Stimulated activated naive CD8-positive, alpha-beta T cell treated with anti-CD3 and anti-CD28 coated beads, Interleukin-15, Interleukin-2, amounts not matched to agents 100 ng/mL and 50 ng/mL, for 24 hours (primary cell): ENCODE measurements around the gene ST3GAL4.

ENCODE experiments used
- H3K27ac Mint-ChIP-seq: one replicate; pipeline ENCODE4 v1.8.0; 2021; ENCODE audit warnings: mild to moderate bottlenecking, mixed read lengths
- H3K27me3 Mint-ChIP-seq: one replicate; pipeline ENCODE4 v1.8.0; 2021; ENCODE audit warnings: mixed read lengths
- H3K36me3 Mint-ChIP-seq: one replicate; pipeline ENCODE4 v1.8.0; 2021; ENCODE audit warnings: low read depth, mixed read lengths
- H3K4me1 Mint-ChIP-seq: one replicate; pipeline ENCODE4 v1.8.0; 2021; ENCODE audit warnings: low read depth, mixed read lengths
- H3K4me3 Mint-ChIP-seq: one replicate; pipeline ENCODE4 v1.8.0; 2021; ENCODE audit warnings: mild to moderate bottlenecking, mixed read lengths
- H3K9me3 Mint-ChIP-seq: one replicate; pipeline ENCODE4 v1.8.0; 2021; ENCODE audit warnings: mixed read lengths

ST3GAL4 gene

GRCh38 chr11:126407101-126407521 lies 51.6 kb downstream of the ST3GAL4 start:
- H3K36me3 Mint-ChIP-seq, result peaks cover 11% of the 10 kb centered on the region
- no peak overlapping the region for H3K27ac Mint-ChIP-seq
- H3K9me3 Mint-ChIP-seq, result no peaks in the 10 kb centered on the region

GRCh38 chr11:126407682-126408288 lies 52.3 kb downstream of the ST3GAL4 start:
- peaks cover 12% of the 10 kb centered on the region for H3K36me3 Mint-ChIP-seq
- H3K27ac Mint-ChIP-seq, result no peak overlapping the region
- no peaks in the 10 kb centered on the region for H3K4me1 Mint-ChIP-seq
- no peaks in the 10 kb centered on the region for H3K9me3 Mint-ChIP-seq
- H3K27me3 Mint-ChIP-seq, result no peaks in the 10 kb centered on the region
- H3K4me3 Mint-ChIP-seq, result no peak overlapping the region

More at GRCh38 chr11:126407101-126407521, 51.6 kb downstream of the ST3GAL4 start:
- no peaks in the 10 kb centered on the region for H3K4me1 Mint-ChIP-seq
- no peak overlapping the region for H3K4me3 Mint-ChIP-seq
- no peaks in the 10 kb centered on the region for H3K27me3 Mint-ChIP-seq

- Mint-ChIP-seq H3K27me3 (no peaks in the 10 kb centered on the region), H3K4me1 (no peaks in the 10 kb centered on the region), H3K9me3 (no peaks in the 10 kb centered on the region), H3K27ac (no peak overlapping the region), H3K4me3 (no peak overlapping the region), H3K36me3 (peaks cover 12% of the 10 kb centered on the region)
These were observed 53.0 kb downstream of the ST3GAL4 start for GRCh38 chr11:126408496-126408895.

GRCh38 chr11:126408901-126409619 lies 53.6 kb downstream of the ST3GAL4 start:
- Mint-ChIP-seq H3K9me3 (no peaks in the 10 kb centered on the region), H3K36me3 (peaks cover 12% of the 10 kb centered on the region), H3K27me3 (no peaks in the 10 kb centered on the region), H3K4me1 (no peaks in the 10 kb centered on the region), H3K27ac (no peak overlapping the region), H3K4me3 (no peak overlapping the region)

- peaks cover 12% of the 10 kb centered on the region for H3K36me3 Mint-ChIP-seq
- no peak overlapping the region for H3K4me3 Mint-ChIP-seq
- no peaks in the 10 kb centered on the region for H3K27me3 Mint-ChIP-seq
- no peaks in the 10 kb centered on the region for H3K9me3 Mint-ChIP-seq
- H3K27ac Mint-ChIP-seq, result no peak overlapping the region
- no peaks in the 10 kb centered on the region for H3K4me1 Mint-ChIP-seq
These were observed 54.1 kb downstream of the ST3GAL4 start for GRCh38 chr11:126409620-126409985.

GRCh38 chr11:126410649-126411048 lies 55.2 kb downstream of the ST3GAL4 start:
- H3K27me3 Mint-ChIP-seq, result no peaks in the 10 kb centered on the region

GRCh38 chr11:126411971-126412381 lies 56.5 kb downstream of the ST3GAL4 start:
- Mint-ChIP-seq H3K36me3 (peaks cover 12% of the 10 kb centered on the region), H3K9me3 (no peaks in the 10 kb centered on the region), H3K27ac (no peak overlapping the region), H3K4me3 (no peak overlapping the region), H3K4me1 (peaks cover 8% of the 10 kb centered on the region), H3K27me3 (no peaks in the 10 kb centered on the region)

More at GRCh38 chr11:126410649-126411048, 55.2 kb downstream of the ST3GAL4 start:
- no peaks in the 10 kb centered on the region for H3K9me3 Mint-ChIP-seq
- peaks cover under 1% of the 10 kb centered on the region for H3K4me1 Mint-ChIP-seq
- no peak overlapping the region for H3K4me3 Mint-ChIP-seq
- peaks cover 12% of the 10 kb centered on the region for H3K36me3 Mint-ChIP-seq
- H3K27ac Mint-ChIP-seq, result no peak overlapping the region

- peaks cover 12% of the 10 kb centered on the region for H3K36me3 Mint-ChIP-seq
- no peak overlapping the region for H3K4me3 Mint-ChIP-seq
- H3K27me3 Mint-ChIP-seq, result peaks cover 3% of the 10 kb centered on the region
- no peak overlapping the region for H3K27ac Mint-ChIP-seq
- H3K4me1 Mint-ChIP-seq, result peaks cover 8% of the 10 kb centered on the region
- no peaks in the 10 kb centered on the region for H3K9me3 Mint-ChIP-seq
These were observed 57.9 kb downstream of the ST3GAL4 start for GRCh38 chr11:126413426-126413825.

GRCh38 chr11:126413843-126414405 lies 58.4 kb downstream of the ST3GAL4 start:
- no peak overlapping the region for H3K27ac Mint-ChIP-seq
- peaks cover 5% of the 10 kb centered on the region for H3K27me3 Mint-ChIP-seq
- H3K4me3 Mint-ChIP-seq, result no peak overlapping the region
- peaks cover 8% of the 10 kb centered on the region for H3K4me1 Mint-ChIP-seq
- peaks cover 12% of the 10 kb centered on the region for H3K36me3 Mint-ChIP-seq
- H3K9me3 Mint-ChIP-seq, result no peaks in the 10 kb centered on the region

GRCh38 chr11:126414615-126415014 lies 59.1 kb downstream of the ST3GAL4 start:
- Mint-ChIP-seq H3K36me3 (peaks cover 5% of the 10 kb centered on the region), H3K4me3 (no peak overlapping the region), H3K9me3 (no peaks in the 10 kb centered on the region), H3K27ac (no peak overlapping the region), H3K4me1 (peaks cover 8% of the 10 kb centered on the region), H3K27me3 (peaks cover 5% of the 10 kb centered on the region)

GRCh38 chr11:126415128-126415527 lies 59.6 kb downstream of the ST3GAL4 start:
- Mint-ChIP-seq H3K27ac (no peak overlapping the region), H3K4me3 (no peak overlapping the region), H3K36me3 (peaks cover 3% of the 10 kb centered on the region), H3K9me3 (no peaks in the 10 kb centered on the region), H3K27me3 (peaks cover 7% of the 10 kb centered on the region), H3K4me1 (peaks cover 13% of the 10 kb centered on the region)

- Mint-ChIP-seq H3K4me1 (peaks cover 17% of the 10 kb centered on the region), H3K27me3 (peaks cover 11% of the 10 kb centered on the region), H3K9me3 (no peaks in the 10 kb centered on the region), H3K4me3 (no peak overlapping the region), H3K27ac (no peak overlapping the region), H3K36me3 (peaks cover 3% of the 10 kb centered on the region)
These were observed 60.4 kb downstream of the ST3GAL4 start for GRCh38 chr11:126415669-126416420.

- peaks cover 11% of the 10 kb centered on the region for H3K27me3 Mint-ChIP-seq
- H3K36me3 Mint-ChIP-seq, result peaks cover 3% of the 10 kb centered on the region
- H3K27ac Mint-ChIP-seq, result no peak overlapping the region
- no peak overlapping the region for H3K4me3 Mint-ChIP-seq
- peaks cover 17% of the 10 kb centered on the region for H3K4me1 Mint-ChIP-seq
- no peaks in the 10 kb centered on the region for H3K9me3 Mint-ChIP-seq
These were observed 61.1 kb downstream of the ST3GAL4 start for GRCh38 chr11:126416542-126417090.

GRCh38 chr11:126417091-126417862 lies 61.8 kb downstream of the ST3GAL4 start:
- Mint-ChIP-seq H3K27me3 (peaks cover 11% of the 10 kb centered on the region), H3K27ac (no peak overlapping the region), H3K4me1 (peaks cover 17% of the 10 kb centered on the region), H3K4me3 (no peak overlapping the region), H3K36me3 (no peaks in the 10 kb centered on the region), H3K9me3 (no peaks in the 10 kb centered on the region)
